ENCODE data around the gene CCDC88B. TPM values are rescaled to one million over a fixed set of nuclear protein-coding genes. Genes with fewer than 3 reads are reported as not detected.

Gene CCDC88B
- total and polyA plus RNA-seq, 9 of the 15 experiments (the other 6 are each of a cell fraction or from before 2014, with no cell fraction given): 0.13 to 18.1 (median 7.9) TPM

- no peak for TF ChIP-seq CHD7 (IDR thresholded peaks at IDR 0.05; ENCODE audit: low read depth, low read length)
- TF ChIP-seq MLX (CRISPR knock-in tag; conservative IDR thresholded peaks at IDR 0.05): no peak
- TF ChIP-seq ZNF507 (tag; conservative IDR thresholded peaks at IDR 0.05): no peak
- no peak for TF ChIP-seq BCLAF1 (IDR thresholded peaks at IDR 0.05; ENCODE audit: borderline replicate concordance in 1 of 2, control insufficient read depth in 1 of 2, low read depth in 2 of 2, low read length in 1 of 2)
- no peak for TF ChIP-seq ZBTB33 (CRISPR knock-in tag; IDR thresholded peaks at IDR 0.05)
- peak; percentile 32 for TF ChIP-seq SMARCB1 (IDR thresholded peaks at IDR 0.05; ENCODE audit: insufficient read length, low read depth)
- TF ChIP-seq ZNF347 (CRISPR knock-in tag; IDR thresholded peaks at IDR 0.05; ENCODE audit: low read depth): no peak
- no peak; the same call in 1 of the 2 replicates for TF ChIP-seq ZNF644 (tag; IDR thresholded peaks at IDR 0.05; ENCODE audit: low read depth)
These were observed 21.8 kb upstream of the CCDC88B start, which contains the start of gene PRDX5 (continued) for GRCh38 chr11:64317961-64318765.
